ENCODE data around the gene BCKDHA. TPM values are rescaled to one million over a fixed set of nuclear protein-coding genes. Genes with fewer than 3 reads are reported as not detected.

BCKDHA gene
- total and polyA plus RNA-seq, 9 of the 15 experiments (the other 6 are each of a cell fraction or from before 2014, with no cell fraction given) = 4.5 to 52.5 (median 14.1) TPM

DNA sequence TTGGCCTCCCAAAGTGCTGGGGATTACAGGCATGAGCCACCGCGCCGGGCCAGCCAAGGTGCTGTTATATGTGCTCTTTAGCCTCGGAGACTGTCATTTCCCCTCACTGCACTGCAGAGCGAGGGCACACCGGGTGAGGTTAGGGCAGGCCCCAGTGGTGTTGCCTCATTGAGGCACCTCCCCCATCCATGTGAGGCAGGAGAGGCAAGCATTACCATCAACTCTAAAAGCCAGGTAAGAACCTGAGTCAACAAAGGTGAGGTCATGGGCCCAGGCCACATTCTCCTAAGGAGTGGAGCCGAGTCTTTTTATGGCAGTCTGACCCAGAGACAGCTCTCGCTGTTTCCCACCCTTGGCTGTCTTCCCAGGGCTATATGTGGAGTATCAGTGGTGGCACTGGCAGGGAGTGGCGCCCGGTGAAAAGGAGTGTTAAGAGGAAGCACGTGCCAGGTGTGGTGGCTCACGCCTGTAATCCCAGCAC, 18.6 kb downstream of the BCKDHA start (continued):
- no peak for TF ChIP-seq PRMT5 (CRISPR knock-in tag; IDR thresholded peaks at IDR 0.05)

DNA sequence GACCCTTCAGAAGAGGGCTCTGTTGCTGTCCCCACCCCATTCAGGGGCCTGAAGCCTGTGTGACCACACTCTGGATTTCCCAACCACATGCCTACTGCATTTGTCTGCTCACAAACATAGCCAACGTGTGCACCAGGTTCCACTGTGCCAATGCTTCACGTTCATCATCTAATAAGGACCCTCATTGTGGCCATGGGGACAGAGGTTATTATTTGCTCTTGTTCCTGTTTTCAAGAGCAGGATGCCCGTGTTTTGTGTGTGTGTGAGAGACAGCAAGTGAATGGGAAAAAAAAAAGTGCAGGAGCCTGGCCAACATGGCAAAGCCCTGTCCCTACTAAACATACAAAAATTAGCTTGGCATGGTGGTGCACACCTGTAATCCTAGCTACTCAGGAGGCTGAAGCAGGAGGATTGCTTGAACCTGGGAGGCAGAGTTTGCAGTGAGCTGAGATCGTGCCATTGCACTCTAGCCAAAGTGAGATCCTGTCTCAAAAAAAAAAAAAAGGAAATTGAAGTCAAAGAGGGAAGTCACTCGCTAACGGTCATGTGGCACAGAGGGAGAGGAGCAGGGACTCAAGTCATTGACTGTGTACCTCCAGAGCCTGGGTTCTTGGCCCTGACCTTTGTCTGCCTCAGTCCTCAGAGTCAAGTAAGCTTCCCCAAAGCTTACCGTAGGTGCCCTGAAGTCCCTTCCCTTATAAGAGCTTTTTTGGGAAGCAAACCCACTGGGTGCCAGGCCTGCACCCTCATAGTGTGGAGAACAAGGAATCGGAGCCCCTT, 22.7 kb downstream of the BCKDHA start:
- Histone ChIP-seq H3K27ac (ENCODE audit: extremely low read depth, low read depth, low read length) (no peak overlapping the region), H2AFZ (ENCODE audit: low read depth, low read length) (no peak overlapping the region), H3K36me3 (ENCODE audit: control insufficient read depth, insufficient read depth, low read length) (peaks cover 51% of the 10 kb centered on the region; the same call in 2 of the 3 replicates), H3K9me3 (replicated peaks; ENCODE audit: control insufficient read depth, insufficient read depth, low read depth, low read length) (no peaks in the 10 kb centered on the region), H3K4me3 (no peak overlapping the region), H3K79me2 (ENCODE audit: control insufficient read depth, insufficient read depth, low read length) (no peaks in the 10 kb centered on the region), H3K9ac (ENCODE audit: insufficient read depth in 1 of 2, low read depth in 2 of 2, low read length in 2 of 2) (no peak overlapping the region), H3K27me3 (ENCODE audit: control insufficient read depth in 2 of 2, insufficient read depth in 2 of 2, low read length in 2 of 2) (no peaks in the 10 kb centered on the region), H3K9me1 (ENCODE audit: control insufficient read depth, insufficient read depth, low read length) (no peaks in the 10 kb centered on the region), H4K20me1 (replicated peaks; ENCODE audit: control insufficient read depth, insufficient read depth, low read length) (no peaks in the 10 kb centered on the region), H3K4me1 (replicated peaks in 1 of 2; ENCODE audit: control insufficient read depth in 2 of 2, insufficient read depth in 2 of 2, low read length in 2 of 2) (peaks cover 8 to 11% of the 10 kb centered on the region in 2 experiments), H3K4me2 (ENCODE audit: insufficient read depth, low read length) (no peak overlapping the region)
- ChIA-PET POLR2A (interaction anchor here (0.6 to 0.7 kb wide), 3 partner anchors 19 to 80 kb away, joined by 3 to 4 read pairs (median 3); partner anchors contain the start of gene DMAC2), CTCF (ENCODE audit: low intra/inter-chr PET ratio) (interaction anchor here (0.6 kb wide), 1 partner anchor 260 kb away, joined by 3 read pairs; no protein-coding TSS in a partner anchor)
- intact Hi-C loops (cut with micrococcal nuclease) = no loop called here
- DNase-seq (ENCODE audit: extremely low read depth in 1 of 4, low spot score in 3 of 4) (no peak), ATAC-seq (no peak), FAIRE-seq (no peak)
- in situ Hi-C loops (cut with MboI) = no loop called here
- BruUV-seq (replicated peaks) = no TSS peak
- 49% methylated on average over 8 of the region's 8 CpGs for WGBS (ENCODE audit: insufficient coverage, low coverage, missing lambda C conversion rate)
- no peak for TF ChIP-seq ESRRB (CRISPR knock-in tag; IDR thresholded peaks at IDR 0.05; ENCODE audit: borderline replicate concordance)
- TF ChIP-seq BRD9 (IDR thresholded peaks at IDR 0.05; ENCODE audit: low read depth, partially characterized antibody) = no peak
- TF ChIP-seq KLF6 (CRISPR knock-in tag; IDR thresholded peaks at IDR 0.05; ENCODE audit: borderline replicate concordance) = no peak
- TF ChIP-seq, protein P1, sequence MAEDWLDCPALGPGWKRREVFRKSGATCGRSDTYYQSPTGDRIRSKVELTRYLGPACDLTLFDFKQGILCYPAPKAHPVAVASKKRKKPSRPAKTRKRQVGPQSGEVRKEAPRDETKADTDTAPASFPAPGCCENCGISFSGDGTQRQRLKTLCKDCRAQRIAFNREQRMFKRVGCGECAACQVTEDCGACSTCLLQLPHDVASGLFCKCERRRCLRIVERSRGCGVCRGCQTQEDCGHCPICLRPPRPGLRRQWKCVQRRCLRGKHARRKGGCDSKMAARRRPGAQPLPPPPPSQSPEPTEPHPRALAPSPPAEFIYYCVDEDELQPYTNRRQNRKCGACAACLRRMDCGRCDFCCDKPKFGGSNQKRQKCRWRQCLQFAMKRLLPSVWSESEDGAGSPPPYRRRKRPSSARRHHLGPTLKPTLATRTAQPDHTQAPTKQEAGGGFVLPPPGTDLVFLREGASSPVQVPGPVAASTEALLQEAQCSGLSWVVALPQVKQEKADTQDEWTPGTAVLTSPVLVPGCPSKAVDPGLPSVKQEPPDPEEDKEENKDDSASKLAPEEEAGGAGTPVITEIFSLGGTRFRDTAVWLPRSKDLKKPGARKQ (CRISPR knock-in tag; IDR thresholded peaks at IDR 0.05) = no peak
- TF ChIP-seq SUPT5H (IDR thresholded peaks at IDR 0.05) = no peak
- no peak for TF ChIP-seq MCM3 (IDR thresholded peaks at IDR 0.05)
- TF ChIP-seq ZNF584 (CRISPR knock-in tag; IDR thresholded peaks at IDR 0.05; ENCODE audit: low read depth) = no peak
- TF ChIP-seq NRF1 (conservative IDR thresholded peaks at IDR 0.05 in 1 of 2, IDR thresholded peaks at IDR 0.05 in 1 of 2) = no peak
- no peak for TF ChIP-seq ILF3 (IDR thresholded peaks at IDR 0.05; ENCODE audit: borderline replicate concordance)

Data from K562 (cell line).